Measurements from ENCODE around the gene LSM4. TPM values are rescaled to one million over a fixed set of nuclear protein-coding genes. Genes with fewer than 3 reads are reported as not detected.
A peak's percentile ranks its signal among the peaks of the same experiment; 100 is the strongest.

Gene LSM4
- total and polyA plus RNA-seq, 2 of the 13 experiments (the other 11 are each of a cell fraction or from before 2014, with no cell fraction given) = 65.8 to 166 TPM

DNA sequence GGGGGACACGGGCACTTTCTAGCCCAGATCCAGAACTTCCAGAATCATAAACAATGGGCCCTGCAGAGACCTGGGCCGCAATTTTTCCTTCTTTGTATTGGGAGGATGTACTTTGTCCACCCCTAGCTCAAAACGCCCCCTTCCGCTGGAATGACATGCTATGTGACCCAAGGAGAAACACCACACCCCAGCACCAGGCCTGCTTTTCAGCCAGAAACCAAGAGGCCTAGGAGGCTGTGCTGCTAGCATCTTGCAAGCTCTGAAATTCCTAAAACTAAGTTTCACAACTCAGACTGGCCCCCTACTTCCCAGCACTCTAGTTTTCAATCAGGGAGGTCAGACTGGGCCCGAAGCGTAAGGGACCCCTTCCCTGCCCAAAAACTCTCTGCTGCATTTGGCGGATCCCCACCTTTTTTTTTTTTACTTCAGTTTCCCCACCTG lies 538 bp downstream of the LSM4 start (continued):
- TF ChIP-seq, protein P1, sequence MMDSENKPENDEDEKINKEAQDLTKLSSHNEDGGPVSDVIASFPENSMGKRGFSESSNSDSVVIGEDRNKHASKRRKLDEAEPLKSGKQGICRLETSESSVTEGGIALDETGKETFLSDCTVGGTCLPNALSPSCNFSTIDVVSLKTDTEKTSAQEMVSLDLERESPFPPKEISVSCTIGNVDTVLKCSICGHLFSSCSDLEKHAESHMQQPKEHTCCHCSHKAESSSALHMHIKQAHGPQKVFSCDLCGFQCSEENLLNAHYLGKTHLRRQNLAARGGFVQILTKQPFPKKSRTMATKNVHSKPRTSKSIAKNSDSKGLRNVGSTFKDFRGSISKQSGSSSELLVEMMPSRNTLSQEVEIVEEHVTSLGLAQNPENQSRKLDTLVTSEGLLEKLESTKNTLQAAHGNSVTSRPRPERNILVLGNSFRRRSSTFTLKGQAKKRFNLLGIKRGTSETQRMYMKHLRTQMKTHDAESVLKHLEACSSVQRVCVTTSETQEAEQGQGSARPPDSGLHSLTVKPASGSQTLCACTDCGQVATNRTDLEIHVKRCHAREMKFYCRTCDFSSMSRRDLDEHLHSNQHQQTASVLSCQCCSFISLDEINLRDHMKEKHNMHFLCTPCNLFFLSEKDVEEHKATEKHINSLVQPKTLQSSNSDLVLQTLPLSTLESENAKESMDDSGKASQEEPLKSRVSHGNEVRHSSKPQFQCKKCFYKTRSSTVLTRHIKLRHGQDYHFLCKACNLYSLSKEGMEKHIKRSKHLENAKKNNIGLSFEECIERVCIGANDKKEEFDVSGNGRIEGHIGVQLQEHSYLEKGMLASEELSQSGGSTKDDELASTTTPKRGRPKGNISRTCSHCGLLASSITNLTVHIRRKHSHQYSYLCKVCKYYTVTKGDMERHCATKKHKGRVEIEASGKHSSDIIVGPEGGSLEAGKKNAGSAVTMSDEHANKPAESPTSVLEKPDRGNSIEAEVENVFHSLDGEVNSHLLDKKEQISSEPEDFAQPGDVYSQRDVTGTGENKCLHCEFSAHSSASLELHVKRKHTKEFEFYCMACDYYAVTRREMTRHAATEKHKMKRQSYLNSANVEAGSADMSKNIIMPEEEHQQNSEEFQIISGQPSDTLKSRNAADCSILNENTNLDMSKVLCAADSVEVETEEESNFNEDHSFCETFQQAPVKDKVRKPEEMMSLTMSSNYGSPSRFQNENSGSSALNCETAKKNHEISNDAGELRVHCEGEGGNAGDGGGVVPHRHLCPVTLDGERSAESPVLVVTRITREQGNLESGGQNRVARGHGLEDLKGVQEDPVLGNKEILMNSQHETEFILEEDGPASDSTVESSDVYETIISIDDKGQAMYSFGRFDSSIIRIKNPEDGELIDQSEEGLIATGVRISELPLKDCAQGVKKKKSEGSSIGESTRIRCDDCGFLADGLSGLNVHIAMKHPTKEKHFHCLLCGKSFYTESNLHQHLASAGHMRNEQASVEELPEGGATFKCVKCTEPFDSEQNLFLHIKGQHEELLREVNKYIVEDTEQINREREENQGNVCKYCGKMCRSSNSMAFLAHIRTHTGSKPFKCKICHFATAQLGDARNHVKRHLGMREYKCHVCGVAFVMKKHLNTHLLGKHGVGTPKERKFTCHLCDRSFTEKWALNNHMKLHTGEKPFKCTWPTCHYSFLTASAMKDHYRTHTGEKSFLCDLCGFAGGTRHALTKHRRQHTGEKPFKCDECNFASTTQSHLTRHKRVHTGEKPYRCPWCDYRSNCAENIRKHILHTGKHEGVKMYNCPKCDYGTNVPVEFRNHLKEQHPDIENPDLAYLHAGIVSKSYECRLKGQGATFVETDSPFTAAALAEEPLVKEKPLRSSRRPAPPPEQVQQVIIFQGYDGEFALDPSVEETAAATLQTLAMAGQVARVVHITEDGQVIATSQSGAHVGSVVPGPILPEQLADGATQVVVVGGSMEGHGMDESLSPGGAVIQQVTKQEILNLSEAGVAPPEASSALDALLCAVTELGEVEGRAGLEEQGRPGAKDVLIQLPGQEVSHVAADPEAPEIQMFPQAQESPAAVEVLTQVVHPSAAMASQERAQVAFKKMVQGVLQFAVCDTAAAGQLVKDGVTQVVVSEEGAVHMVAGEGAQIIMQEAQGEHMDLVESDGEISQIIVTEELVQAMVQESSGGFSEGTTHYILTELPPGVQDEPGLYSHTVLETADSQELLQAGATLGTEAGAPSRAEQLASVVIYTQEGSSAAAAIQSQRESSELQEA (CRISPR knock-in tag; IDR thresholded peaks at IDR 0.05; ENCODE audit: not compliant biosample characterization) = no peak
- TF ChIP-seq HNRNPH1 (optimal IDR thresholded peaks at IDR 0.05; ENCODE audit: low read depth, low read length) = no peak
- TF ChIP-seq TRIM24 (CRISPR knock-in tag; IDR thresholded peaks at IDR 0.05) = no peak
- TF ChIP-seq ZNF841 (CRISPR knock-in tag; IDR thresholded peaks at IDR 0.05; ENCODE audit: borderline replicate concordance) = no peak
- no peak for TF ChIP-seq SP2 (CRISPR knock-in tag; IDR thresholded peaks at IDR 0.05)
- TF ChIP-seq ZBTB8A (CRISPR knock-in tag; IDR thresholded peaks at IDR 0.05; ENCODE audit: borderline replicate concordance, low read depth) = no peak; the same call in 1 of the 2 replicates
- TF ChIP-seq POLR2AphosphoS5 (IDR thresholded peaks at IDR 0.05; ENCODE audit: low read depth, low read length) = peak; percentile 18; the same call in 1 of the 2 replicates
- TF ChIP-seq KLF9 (CRISPR knock-in tag; IDR thresholded peaks at IDR 0.05; ENCODE audit: low read depth) = no peak
- TF ChIP-seq, protein P2, sequence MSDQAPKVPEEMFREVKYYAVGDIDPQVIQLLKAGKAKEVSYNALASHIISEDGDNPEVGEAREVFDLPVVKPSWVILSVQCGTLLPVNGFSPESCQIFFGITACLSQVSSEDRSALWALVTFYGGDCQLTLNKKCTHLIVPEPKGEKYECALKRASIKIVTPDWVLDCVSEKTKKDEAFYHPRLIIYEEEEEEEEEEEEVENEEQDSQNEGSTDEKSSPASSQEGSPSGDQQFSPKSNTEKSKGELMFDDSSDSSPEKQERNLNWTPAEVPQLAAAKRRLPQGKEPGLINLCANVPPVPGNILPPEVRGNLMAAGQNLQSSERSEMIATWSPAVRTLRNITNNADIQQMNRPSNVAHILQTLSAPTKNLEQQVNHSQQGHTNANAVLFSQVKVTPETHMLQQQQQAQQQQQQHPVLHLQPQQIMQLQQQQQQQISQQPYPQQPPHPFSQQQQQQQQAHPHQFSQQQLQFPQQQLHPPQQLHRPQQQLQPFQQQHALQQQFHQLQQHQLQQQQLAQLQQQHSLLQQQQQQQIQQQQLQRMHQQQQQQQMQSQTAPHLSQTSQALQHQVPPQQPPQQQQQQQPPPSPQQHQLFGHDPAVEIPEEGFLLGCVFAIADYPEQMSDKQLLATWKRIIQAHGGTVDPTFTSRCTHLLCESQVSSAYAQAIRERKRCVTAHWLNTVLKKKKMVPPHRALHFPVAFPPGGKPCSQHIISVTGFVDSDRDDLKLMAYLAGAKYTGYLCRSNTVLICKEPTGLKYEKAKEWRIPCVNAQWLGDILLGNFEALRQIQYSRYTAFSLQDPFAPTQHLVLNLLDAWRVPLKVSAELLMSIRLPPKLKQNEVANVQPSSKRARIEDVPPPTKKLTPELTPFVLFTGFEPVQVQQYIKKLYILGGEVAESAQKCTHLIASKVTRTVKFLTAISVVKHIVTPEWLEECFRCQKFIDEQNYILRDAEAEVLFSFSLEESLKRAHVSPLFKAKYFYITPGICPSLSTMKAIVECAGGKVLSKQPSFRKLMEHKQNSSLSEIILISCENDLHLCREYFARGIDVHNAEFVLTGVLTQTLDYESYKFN (CRISPR knock-in tag; conservative IDR thresholded peaks at IDR 0.05) = no peak; the same call in 1 of the 2 replicates
- no peak for TF ChIP-seq NFE2L2 (IDR thresholded peaks at IDR 0.05; ENCODE audit: low read length)
- TF ChIP-seq, protein P3, sequence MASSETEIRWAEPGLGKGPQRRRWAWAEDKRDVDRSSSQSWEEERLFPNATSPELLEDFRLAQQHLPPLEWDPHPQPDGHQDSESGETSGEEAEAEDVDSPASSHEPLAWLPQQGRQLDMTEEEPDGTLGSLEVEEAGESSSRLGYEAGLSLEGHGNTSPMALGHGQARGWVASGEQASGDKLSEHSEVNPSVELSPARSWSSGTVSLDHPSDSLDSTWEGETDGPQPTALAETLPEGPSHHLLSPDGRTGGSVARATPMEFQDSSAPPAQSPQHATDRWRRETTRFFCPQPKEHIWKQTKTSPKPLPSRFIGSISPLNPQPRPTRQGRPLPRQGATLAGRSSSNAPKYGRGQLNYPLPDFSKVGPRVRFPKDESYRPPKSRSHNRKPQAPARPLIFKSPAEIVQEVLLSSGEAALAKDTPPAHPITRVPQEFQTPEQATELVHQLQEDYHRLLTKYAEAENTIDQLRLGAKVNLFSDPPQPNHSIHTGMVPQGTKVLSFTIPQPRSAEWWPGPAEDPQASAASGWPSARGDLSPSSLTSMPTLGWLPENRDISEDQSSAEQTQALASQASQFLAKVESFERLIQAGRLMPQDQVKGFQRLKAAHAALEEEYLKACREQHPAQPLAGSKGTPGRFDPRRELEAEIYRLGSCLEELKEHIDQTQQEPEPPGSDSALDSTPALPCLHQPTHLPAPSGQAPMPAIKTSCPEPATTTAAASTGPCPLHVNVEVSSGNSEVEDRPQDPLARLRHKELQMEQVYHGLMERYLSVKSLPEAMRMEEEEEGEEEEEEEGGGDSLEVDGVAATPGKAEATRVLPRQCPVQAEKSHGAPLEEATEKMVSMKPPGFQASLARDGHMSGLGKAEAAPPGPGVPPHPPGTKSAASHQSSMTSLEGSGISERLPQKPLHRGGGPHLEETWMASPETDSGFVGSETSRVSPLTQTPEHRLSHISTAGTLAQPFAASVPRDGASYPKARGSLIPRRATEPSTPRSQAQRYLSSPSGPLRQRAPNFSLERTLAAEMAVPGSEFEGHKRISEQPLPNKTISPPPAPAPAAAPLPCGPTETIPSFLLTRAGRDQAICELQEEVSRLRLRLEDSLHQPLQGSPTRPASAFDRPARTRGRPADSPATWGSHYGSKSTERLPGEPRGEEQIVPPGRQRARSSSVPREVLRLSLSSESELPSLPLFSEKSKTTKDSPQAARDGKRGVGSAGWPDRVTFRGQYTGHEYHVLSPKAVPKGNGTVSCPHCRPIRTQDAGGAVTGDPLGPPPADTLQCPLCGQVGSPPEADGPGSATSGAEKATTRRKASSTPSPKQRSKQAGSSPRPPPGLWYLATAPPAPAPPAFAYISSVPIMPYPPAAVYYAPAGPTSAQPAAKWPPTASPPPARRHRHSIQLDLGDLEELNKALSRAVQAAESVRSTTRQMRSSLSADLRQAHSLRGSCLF (CRISPR knock-in tag; IDR thresholded peaks at IDR 0.05; ENCODE audit: borderline replicate concordance) = no peak
